Lower leg skin (tissue), 3 donors: ENCODE results near the gene FGFR2.

ENCODE experiments used
- POLR2A ChIP-seq, 2 donors: fragments of 450-650 bp; IDR thresholded peaks; one replicate each; pipeline ENCODE4 v1.6.1; 2016 to 2017; ENCODE audit warnings: antibody characterized with exemption in 2 of 2, mild to moderate bottlenecking in 1 of 2, moderate library complexity in 1 of 2
- TF ChIP-seq, protein P1 (sequence below), 3 donors: fragments of 450-650 bp; IDR thresholded peaks; one replicate each; pipeline ENCODE4 v1.5.1; 2016; ENCODE audit warnings: antibody characterized with exemption in 3 of 3, mild to moderate bottlenecking in 3 of 3, moderate library complexity in 2 of 3

DNA sequence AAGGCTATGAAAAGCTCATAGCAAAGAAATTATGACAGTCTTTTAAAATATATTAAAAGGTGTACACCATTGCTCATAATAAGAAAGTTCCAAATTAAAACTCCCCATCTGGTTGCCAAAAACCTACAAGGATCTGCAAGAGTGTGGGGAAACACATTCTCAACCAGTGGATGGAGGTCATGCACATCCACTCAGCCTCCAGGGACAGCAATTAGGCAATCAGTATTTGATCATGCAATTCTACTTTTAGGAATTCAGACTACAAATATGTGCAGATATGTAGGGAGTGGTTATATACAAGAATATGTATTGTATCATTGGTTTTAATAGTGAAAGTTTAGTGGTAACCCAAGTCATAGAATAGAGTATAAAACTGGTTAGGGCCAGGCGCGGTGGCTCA lies 157.8 kb downstream of the FGFR2 start:
- TF ChIP-seq, protein P1, sequence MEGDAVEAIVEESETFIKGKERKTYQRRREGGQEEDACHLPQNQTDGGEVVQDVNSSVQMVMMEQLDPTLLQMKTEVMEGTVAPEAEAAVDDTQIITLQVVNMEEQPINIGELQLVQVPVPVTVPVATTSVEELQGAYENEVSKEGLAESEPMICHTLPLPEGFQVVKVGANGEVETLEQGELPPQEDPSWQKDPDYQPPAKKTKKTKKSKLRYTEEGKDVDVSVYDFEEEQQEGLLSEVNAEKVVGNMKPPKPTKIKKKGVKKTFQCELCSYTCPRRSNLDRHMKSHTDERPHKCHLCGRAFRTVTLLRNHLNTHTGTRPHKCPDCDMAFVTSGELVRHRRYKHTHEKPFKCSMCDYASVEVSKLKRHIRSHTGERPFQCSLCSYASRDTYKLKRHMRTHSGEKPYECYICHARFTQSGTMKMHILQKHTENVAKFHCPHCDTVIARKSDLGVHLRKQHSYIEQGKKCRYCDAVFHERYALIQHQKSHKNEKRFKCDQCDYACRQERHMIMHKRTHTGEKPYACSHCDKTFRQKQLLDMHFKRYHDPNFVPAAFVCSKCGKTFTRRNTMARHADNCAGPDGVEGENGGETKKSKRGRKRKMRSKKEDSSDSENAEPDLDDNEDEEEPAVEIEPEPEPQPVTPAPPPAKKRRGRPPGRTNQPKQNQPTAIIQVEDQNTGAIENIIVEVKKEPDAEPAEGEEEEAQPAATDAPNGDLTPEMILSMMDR (IDR thresholded peaks at IDR 0.05): no peak
- TF ChIP-seq POLR2A (IDR thresholded peaks at IDR 0.05): no peak
